SK-N-SH treated with all-trans-retinoic acid at 6 μM for 48 hours (cell line): Measurements from ENCODE around the gene PEAK3.

Experiments
- ARNTL ChIP-seq: fragments of 450-650 bp; formaldehyde crosslinking; IDR thresholded peaks from 2 replicates; pipeline ENCODE4 v1.5.0; 2020; ENCODE audit warnings: low read depth, mild to moderate bottlenecking, moderate library complexity, borderline replicate concordance
- BACH2 ChIP-seq: fragments of 250-450 bp; sonication (Bioruptor Pico); IDR thresholded peaks from 2 replicates; pipeline ENCODE4 v1.9.0; 2021; ENCODE audit warnings: mild to moderate bottlenecking, borderline replicate concordance
- CSDC2 ChIP-seq: fragments of 250-450 bp; sonication (Bioruptor Pico); IDR thresholded peaks from 2 replicates; pipeline ENCODE4 v1.5.0; 2020; ENCODE audit warnings: mild to moderate bottlenecking, moderate library complexity
- PATZ1 ChIP-seq: fragments of 250-450 bp; sonication (Bioruptor Pico); IDR thresholded peaks from 2 replicates; pipeline ENCODE4 v1.8.0; 2020; ENCODE audit warnings: mild to moderate bottlenecking, moderate library complexity, borderline replicate concordance
- TCF4 ChIP-seq: fragments of 250-450 bp; sonication (Bioruptor Pico); IDR thresholded peaks from 2 replicates; pipeline ENCODE4 v1.8.0; 2021; ENCODE audit warnings: mild to moderate bottlenecking, moderate library complexity, borderline replicate concordance
- ZFP30 ChIP-seq: fragments of 450-650 bp; formaldehyde crosslinking; IDR thresholded peaks from 2 replicates; pipeline ENCODE4 v1.5.0; 2022; ENCODE audit warnings: mild to moderate bottlenecking, moderate library complexity
- ZNF565 ChIP-seq: fragments of 450-650 bp; formaldehyde crosslinking; conservative IDR thresholded peaks from 2 replicates; pipeline ENCODE4 v1.5.0; 2020; ENCODE audit warnings: low read depth, mild to moderate bottlenecking, moderate library complexity
- ZNF70 ChIP-seq: fragments of 450-650 bp; formaldehyde crosslinking; IDR thresholded peaks from 2 replicates; pipeline ENCODE4 v1.5.0; 2020; ENCODE audit warnings: mild to moderate bottlenecking, moderate library complexity
- ZNF8 ChIP-seq: fragments of 450-650 bp; formaldehyde crosslinking; IDR thresholded peaks from 2 replicates; pipeline ENCODE4 v1.5.0; 2020; ENCODE audit warnings: mild to moderate bottlenecking, moderate library complexity

- TF ChIP-seq ZNF8 (CRISPR knock-in tag) (no peak), ZFP30 (CRISPR knock-in tag) (no peak), ZNF565 (CRISPR knock-in tag) (no peak), BACH2 (CRISPR knock-in tag) (no peak), PATZ1 (no peak), ZNF70 (CRISPR knock-in tag) (no peak), CSDC2 (CRISPR knock-in tag) (no peak), ARNTL (CRISPR knock-in tag) (no peak), TCF4 (no peak)
These were observed 31.9 kb downstream of the PEAK3 start for GRCh38 chr19:2249880-2250765.
